ENCODE data around the gene GAS2. TPM values are rescaled to one million over a fixed set of nuclear protein-coding genes. Genes with fewer than 3 reads are reported as not detected.
A peak's percentile ranks its signal among the peaks of the same experiment; 100 is the strongest.

Gene GAS2
- total and polyA plus RNA-seq, 9 of the 15 experiments (the other 6 are each of a cell fraction or from before 2014, with no cell fraction given): 0.77 to 1.9 (median 1.1) TPM

DNA sequence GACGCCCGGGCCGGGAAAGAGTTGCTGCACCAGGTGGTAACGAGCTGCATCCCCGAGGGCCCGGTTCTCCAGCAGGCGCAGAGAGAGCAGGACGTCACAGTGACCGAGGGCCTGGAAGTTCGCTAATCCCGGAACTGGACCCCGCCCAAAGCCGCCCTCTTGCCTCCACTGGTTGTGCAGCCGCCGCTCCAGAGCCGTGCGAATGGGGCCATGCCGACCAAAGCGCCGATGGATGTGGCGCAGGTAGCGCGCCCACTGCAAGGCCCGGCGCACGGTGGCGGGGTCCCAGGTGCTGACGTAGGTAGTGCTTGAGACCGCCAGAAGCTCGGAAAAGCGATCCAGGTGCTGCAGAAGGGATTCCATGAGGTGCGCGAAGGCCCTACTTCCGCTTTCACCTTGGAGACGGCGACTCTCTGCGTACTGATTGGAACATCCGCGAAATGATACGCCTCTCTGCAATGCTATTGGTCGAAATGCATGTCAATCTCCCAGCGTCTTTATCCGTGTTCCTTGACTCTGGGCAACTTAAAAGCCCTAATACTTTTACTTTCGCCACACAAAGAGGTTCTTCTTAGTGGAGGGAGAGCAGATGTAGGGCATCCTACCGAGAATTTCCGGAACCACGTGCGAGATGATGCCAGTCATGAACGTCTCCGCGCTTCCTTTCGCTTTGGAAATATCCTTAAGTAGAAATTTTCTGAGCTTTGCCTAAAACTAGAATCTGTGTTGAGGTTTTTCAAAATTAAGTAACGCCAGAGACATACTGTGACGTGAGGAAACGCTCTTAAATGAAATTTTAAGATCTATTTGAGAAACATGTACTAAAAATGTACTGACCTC, 40.7 kb upstream of the GAS2 start, which contains the start of gene FANCF (continued):
- TF ChIP-seq, protein P1, sequence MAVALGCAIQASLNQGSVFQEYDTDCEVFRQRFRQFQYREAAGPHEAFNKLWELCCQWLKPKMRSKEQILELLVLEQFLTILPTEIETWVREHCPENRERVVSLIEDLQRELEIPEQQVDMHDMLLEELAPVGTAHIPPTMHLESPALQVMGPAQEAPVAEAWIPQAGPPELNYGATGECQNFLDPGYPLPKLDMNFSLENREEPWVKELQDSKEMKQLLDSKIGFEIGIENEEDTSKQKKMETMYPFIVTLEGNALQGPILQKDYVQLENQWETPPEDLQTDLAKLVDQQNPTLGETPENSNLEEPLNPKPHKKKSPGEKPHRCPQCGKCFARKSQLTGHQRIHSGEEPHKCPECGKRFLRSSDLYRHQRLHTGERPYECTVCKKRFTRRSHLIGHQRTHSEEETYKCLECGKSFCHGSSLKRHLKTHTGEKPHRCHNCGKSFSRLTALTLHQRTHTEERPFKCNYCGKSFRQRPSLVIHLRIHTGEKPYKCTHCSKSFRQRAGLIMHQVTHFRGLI (CRISPR knock-in tag; IDR thresholded peaks at IDR 0.05): no peak
- peak; percentile 76 for TF ChIP-seq MTA1 (IDR thresholded peaks at IDR 0.05; ENCODE audit: borderline replicate concordance)
- no peak for TF ChIP-seq ZNF79 (CRISPR knock-in tag; IDR thresholded peaks at IDR 0.05; ENCODE audit: low read depth)
- no peak for TF ChIP-seq SMARCC2 (IDR thresholded peaks at IDR 0.05; ENCODE audit: low read depth)
- no peak for TF ChIP-seq KLF16 (IDR thresholded peaks at IDR 0.05)
- TF ChIP-seq, protein P2, sequence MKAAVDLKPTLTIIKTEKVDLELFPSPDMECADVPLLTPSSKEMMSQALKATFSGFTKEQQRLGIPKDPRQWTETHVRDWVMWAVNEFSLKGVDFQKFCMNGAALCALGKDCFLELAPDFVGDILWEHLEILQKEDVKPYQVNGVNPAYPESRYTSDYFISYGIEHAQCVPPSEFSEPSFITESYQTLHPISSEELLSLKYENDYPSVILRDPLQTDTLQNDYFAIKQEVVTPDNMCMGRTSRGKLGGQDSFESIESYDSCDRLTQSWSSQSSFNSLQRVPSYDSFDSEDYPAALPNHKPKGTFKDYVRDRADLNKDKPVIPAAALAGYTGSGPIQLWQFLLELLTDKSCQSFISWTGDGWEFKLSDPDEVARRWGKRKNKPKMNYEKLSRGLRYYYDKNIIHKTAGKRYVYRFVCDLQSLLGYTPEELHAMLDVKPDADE (conservative IDR thresholded peaks at IDR 0.05; ENCODE audit: control insufficient read depth, low read depth, low read length): no peak
- no peak for TF ChIP-seq COPS2 (conservative IDR thresholded peaks at IDR 0.05)
- peak; percentile 84 for TF ChIP-seq MYC (IDR thresholded peaks at IDR 0.05; ENCODE audit: low read depth, low read length)
- no peak; the same call in 1 of the 2 replicates for TF ChIP-seq MYC (CRISPR knock-in tag; IDR thresholded peaks at IDR 0.05; ENCODE audit: borderline replicate concordance, low read depth)
- TF ChIP-seq BRD9 (IDR thresholded peaks at IDR 0.05; ENCODE audit: low read depth, partially characterized antibody): no peak
- TF ChIP-seq ZNF263 (CRISPR knock-in tag; IDR thresholded peaks at IDR 0.05; ENCODE audit: borderline replicate concordance): no peak; the same call in 1 of the 2 replicates
- TF ChIP-seq CTBP1 (IDR thresholded peaks at IDR 0.05; ENCODE audit: borderline replicate concordance): no peak; the same call in none of the 2 replicates
- no peak; the same call in 1 of the 2 replicates for TF ChIP-seq KAT8 (IDR thresholded peaks at IDR 0.05; ENCODE audit: low read depth)
- TF ChIP-seq SMAD3 (CRISPR knock-in tag; conservative IDR thresholded peaks at IDR 0.05): no peak
- TF ChIP-seq, protein P3, sequence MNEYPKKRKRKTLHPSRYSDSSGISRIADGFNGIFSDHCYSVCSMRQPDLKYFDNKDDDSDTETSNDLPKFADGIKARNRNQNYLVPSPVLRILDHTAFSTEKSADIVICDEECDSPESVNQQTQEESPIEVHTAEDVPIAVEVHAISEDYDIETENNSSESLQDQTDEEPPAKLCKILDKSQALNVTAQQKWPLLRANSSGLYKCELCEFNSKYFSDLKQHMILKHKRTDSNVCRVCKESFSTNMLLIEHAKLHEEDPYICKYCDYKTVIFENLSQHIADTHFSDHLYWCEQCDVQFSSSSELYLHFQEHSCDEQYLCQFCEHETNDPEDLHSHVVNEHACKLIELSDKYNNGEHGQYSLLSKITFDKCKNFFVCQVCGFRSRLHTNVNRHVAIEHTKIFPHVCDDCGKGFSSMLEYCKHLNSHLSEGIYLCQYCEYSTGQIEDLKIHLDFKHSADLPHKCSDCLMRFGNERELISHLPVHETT (CRISPR knock-in tag; conservative IDR thresholded peaks at IDR 0.05 in 1 of 2, IDR thresholded peaks at IDR 0.05 in 1 of 2): no peak; a peak in 1 of 4 replicates
- TF ChIP-seq, protein P4, sequence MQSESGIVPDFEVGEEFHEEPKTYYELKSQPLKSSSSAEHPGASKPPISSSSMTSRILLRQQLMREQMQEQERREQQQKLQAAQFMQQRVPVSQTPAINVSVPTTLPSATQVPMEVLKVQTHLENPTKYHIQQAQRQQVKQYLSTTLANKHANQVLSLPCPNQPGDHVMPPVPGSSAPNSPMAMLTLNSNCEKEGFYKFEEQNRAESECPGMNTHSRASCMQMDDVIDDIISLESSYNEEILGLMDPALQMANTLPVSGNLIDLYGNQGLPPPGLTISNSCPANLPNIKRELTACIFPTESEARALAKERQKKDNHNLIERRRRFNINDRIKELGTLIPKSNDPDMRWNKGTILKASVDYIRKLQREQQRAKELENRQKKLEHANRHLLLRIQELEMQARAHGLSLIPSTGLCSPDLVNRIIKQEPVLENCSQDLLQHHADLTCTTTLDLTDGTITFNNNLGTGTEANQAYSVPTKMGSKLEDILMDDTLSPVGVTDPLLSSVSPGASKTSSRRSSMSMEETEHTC (IDR thresholded peaks at IDR 0.05): no peak
- TF ChIP-seq PHF20 (IDR thresholded peaks at IDR 0.05; ENCODE audit: partially characterized antibody): peak; percentile 93
- TF ChIP-seq ELF2 (CRISPR knock-in tag; IDR thresholded peaks at IDR 0.05): peak; percentile 96
- TF ChIP-seq, protein P5, sequence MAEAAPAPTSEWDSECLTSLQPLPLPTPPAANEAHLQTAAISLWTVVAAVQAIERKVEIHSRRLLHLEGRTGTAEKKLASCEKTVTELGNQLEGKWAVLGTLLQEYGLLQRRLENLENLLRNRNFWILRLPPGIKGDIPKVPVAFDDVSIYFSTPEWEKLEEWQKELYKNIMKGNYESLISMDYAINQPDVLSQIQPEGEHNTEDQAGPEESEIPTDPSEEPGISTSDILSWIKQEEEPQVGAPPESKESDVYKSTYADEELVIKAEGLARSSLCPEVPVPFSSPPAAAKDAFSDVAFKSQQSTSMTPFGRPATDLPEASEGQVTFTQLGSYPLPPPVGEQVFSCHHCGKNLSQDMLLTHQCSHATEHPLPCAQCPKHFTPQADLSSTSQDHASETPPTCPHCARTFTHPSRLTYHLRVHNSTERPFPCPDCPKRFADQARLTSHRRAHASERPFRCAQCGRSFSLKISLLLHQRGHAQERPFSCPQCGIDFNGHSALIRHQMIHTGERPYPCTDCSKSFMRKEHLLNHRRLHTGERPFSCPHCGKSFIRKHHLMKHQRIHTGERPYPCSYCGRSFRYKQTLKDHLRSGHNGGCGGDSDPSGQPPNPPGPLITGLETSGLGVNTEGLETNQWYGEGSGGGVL (CRISPR knock-in tag; IDR thresholded peaks at IDR 0.05): no peak
- TF ChIP-seq XRCC3 (IDR thresholded peaks at IDR 0.05): no peak
- TF ChIP-seq TAF9B (IDR thresholded peaks at IDR 0.05; ENCODE audit: partially characterized antibody): peak; percentile 42

Data from K562 (cell line).